SIG-M5 treated with dmso at 0.1 percent for 504 hours (cell line): ENCODE data around the gene UBXN1.
"Not testable (repeated sequence)": the region's sequence is repeated elsewhere in the genome, so short reads cannot be mapped to it uniquely, and the experiment has no call there.

ENCODE experiments used
- DNase-seq: peaks from one replicate; lab custom pipeline; 2025; ENCODE audit not compliant: unreplicated experiment; lab: John Stamatoyannopoulos, UW

The UBXN1 gene

DNA sequence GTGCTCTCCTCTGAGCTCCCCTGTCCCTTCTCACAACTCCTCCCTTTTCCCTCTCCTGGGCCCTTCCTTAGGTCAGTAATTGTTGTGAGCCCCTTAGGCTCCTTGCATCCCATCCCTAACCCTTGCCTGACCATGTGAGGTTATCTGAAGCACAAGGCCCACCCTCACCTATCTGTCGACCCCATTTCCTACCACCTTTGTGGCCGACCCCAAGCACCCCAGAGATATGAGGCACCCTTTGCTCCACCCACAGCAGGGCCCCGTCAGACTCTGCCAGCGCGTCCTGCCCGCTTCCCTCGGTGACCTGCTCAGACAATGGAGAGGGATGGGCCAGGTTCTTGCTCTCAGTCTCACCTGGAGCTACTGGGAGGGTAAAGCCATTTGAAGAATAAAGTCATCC lies 29.9 kb upstream of the UBXN1 start:
- DNase-seq, result no peak

DNA sequence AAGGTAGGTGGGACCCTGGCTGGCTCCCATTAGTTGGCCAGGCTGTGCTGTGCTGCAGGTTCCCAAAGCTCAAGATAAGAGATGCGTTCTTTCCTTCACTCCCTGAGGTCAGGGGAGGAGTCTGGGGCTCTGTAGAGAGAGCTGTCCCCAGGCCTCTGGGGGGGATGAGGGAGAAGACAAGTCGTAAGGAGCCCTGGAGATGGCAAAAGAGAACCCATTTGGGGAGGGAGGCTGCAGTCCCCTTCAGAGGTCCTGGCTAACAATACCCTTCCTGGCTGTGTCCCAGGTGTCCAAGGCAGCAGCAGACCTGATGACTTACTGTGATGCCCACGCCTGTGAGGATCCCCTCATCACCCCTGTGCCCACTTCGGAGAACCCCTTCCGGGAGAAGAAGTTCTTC lies 29.5 kb upstream of the UBXN1 start:
- no peak for DNase-seq

DNA sequence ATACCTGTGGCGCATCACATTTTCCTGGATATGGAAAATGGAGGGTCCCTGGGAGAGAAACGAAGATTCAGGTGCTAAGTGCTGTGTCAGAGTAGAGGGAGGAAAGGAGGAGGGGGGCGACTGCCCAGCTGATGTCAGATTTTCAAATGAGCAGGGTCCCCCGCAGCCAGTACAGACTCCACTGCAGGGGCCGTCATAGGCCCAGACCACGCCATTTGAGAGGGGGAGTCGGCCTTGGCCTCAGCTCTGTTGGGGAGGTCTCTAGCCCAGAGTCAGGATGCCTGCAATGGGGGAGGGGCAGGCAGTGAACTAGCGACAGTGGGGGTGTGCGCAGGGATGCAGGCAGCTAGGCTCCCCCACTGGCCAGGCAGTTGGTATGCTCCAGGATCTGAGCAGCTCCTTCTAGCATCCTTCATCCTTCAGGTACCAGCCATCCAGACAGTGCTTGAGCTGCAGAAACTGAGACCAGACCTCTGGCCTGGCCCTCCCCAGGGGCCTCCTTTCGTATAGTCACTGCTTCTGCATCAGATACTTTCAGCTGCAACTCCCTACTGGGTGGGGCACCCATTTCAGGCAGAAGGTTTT lies 28.5 kb upstream of the UBXN1 start, which contains the start of the genes BSCL2 and GNG3:
TSS of gene BSCL2 (minus strand) at position 148 of the 585 bp plus-strand sequence. CDS start 229 bp downstream, outside the sequence.
TSS of gene GNG3 (plus strand) at position 400 of the 585 bp plus-strand sequence. CDS start 620 bp downstream, outside the sequence.
- no peak for DNase-seq

DNA sequence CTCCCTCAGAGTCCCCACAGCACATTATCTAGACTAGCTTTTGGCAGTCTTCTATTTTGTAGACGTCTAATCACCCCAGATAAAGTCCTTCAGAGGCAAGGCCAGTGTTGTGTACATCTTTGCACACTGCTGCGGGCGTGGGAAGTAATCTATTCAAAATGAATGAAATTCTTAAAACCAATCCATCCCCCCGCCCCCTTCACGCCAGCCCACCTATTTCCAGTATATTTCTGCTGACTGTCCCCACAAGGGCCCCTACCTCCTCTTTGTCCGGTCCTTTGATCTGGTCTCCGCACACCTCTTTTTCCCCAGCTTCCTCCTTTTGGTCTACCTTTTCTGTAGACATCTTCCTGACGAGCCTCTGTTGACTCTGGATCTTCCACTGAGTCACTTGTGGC lies 28.0 kb upstream of the UBXN1 start:
- no peak for DNase-seq

DNA sequence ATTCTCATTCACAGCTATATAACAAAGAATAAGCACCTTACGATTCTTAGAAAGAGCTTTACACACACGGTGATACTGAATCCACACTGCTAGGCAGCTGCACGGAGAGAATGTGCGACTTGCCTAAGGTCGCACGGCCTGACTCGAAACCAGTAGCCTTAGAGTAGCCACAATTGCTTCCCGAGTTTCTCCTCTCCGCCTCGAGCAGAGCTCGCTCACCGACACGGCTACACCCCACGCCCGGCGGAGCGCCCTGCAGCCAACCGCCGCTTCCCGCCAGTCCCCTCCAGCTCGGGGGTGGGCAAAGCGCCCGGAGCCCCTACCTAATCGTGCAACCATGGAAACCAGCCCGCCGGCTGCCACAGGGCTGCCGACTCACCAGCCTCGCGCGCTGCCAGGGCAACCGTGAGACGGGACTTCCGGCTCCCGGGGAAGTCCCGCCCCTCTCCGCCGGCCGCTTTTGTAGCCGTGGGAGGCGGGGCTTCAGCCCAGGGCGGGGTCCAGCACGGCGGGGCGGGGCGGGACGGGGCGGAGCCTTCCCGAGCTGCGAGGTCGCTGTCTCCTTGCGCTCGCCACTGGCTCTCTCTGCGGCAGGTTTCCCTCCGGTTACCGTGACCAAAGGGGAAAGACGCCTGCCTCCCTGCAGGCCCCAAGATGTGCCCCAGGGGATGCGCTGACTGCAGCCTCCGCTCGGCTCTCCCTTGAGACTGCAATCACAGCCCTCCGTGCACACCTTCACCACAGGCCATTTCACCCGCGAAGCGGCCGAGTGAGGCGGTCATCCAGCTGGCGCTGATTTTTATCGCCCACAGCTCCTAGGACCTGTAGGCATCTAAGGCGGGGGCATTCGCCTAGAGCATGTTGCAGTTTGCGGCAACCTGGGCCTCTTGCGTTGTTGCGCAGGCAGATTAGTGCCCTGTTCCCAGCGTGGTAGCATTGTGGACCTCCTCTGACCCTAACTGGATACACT lies 27.3 kb upstream of the UBXN1 start:
- DNase-seq, result peak; percentile 86

DNA sequence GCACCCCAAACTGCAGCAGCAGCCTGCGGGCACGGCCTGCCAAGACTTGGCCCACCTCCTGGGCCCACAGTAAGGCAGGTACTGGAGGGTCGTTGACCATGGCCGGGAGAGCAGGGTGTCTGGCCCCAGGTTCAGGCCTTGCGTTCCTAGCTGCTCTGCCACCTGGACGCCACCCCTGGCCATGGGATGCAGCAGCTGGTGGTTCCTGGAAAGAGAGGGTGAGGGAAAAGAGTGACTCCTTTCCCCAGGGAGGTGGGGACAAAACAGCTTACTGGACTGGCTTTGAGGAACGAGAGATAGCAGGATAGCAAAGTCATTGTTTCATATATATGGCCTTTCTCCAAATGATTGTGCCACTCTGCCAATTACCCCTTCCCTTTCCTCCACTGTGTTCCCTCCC lies 26.5 kb upstream of the UBXN1 start:
- DNase-seq, result no peak

DNA sequence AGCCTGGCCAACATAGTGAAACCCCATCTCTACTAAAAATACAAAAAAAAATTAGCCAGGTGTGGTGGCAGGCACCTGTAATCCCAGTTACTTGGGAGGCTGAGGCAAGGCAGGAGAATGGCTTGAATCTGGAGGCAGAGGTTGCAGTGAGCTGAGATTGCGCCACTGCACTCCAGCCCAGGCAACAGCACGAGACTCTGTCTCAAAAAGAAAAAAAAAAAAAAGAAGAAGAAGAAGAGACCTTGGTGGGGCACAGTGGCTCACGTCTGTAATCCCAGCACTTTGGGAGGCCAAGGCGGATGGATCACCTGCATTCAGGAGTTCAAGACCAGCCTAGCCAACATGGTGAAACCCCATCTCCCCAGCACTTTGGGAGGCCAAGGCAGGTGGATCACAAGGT lies 25.0 kb upstream of the UBXN1 start:
- not testable (repeated sequence) for DNase-seq

DNA sequence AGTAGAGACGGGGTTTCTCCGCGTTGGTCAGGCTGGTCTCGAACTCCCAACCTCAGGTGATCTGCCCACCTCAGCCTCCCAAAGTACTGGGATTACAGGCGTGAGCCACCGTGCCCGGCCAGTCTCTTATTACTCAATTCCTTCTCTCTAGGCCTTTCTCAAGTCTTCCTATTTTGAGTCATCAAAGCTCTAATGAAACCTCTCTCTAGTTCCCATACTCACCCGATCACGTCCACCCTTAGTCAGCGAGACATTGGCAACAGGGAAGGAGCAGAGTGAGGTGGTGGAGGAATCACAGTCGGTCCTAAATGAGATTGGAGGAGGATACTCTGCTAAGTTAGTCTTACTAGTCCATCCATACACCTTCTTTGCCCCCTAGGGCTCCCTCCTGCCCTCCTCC lies 23.4 kb upstream of the UBXN1 start:
- no peak for DNase-seq

DNA sequence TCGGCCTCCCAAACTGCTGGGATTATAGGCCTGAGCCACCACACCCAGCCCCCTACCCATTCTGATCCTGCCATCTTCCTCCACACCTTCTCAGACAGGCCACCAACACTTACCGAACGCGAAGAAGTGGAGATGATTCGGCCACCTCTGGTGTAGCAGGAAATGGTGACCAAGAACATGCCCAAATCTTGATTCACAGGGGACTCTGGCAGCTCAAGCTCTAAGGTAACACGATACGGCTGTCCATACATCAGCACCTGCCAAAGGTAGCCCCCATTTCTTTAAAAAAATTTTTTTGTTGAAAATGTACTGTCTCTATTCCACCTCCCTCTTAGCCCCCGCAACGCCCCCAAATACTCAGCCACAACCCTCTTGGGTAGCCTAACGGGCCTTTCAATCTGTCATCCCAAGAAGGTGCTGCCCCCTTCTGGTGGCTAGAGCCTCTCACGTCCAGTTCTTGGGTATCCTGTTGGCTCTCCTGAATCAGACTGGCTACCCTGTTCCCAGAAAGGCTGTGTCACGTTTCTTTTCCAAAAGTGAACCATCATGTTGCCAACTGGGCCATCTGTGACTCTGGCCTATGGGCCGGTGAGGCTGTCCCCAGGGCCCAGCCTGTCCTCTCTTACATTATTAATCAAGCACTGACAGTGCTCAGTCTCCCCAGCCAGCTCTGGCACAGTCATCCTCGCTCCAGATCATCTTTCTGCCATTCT lies 15.7 kb upstream of the UBXN1 start:
- peak; percentile 68 for DNase-seq

DNA sequence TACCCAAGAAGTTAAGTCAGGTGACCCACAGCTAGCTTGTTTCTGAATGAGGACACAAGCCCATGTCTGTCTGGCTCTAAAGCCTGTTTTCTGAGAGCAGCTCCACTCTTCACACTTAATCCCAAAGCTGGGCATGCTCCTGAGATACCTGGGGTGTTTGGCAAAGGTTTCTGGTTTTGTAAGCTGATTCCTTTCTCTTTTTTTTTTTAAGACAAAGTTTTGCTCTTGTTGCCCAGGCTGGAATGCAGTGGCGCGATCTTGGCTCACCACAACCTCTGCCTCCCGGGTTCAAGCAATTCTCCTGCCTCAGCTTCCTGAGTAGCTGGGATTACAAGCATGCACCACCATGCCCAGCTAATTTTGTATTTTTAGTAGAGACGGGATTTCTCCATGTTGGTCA lies 14.8 kb upstream of the UBXN1 start:
- not testable (repeated sequence) for DNase-seq

DNA sequence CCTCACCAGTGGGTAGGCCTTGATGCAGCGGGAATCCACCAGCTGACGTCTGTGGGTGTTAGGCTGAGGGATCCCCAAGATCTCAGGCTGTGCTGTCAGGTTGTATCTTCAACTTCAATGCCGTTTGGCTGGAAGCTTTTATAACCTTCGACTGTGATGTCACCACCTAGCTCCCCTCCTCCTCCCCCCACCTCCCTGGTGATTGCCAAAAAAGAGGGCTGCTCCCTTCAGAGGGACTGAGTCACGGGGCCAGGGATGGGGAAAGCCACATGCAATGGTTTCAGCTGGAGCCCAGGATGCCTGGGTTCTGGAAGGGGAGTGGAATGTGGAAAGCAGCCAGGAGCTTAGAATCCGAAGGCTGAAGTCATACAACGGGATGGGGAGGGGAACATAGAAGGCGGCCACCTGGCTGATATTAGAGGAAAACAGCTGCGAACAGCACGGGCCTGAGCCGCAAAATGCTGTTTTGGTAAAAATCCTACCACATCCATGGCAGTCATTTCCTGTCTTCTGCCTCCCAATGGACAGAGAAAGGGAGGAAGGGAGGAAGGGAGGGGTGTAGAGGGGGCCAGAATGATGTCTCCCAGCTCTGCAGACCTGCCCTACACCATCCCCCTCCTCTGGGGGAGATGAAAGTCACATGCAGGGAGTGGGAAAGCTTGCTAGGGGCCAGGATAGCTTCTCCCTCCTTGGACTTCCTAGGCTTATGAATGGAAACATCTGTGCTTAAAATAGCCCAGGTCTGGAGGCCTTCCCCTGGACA lies 10.7 kb upstream of the UBXN1 start, which contains the start of gene LRRN4CL:
TSS of gene LRRN4CL (minus strand) at position 110 of the 763 bp plus-strand sequence. CDS start 1,022 bp downstream, outside the sequence.
- DNase-seq, result no peak

DNA sequence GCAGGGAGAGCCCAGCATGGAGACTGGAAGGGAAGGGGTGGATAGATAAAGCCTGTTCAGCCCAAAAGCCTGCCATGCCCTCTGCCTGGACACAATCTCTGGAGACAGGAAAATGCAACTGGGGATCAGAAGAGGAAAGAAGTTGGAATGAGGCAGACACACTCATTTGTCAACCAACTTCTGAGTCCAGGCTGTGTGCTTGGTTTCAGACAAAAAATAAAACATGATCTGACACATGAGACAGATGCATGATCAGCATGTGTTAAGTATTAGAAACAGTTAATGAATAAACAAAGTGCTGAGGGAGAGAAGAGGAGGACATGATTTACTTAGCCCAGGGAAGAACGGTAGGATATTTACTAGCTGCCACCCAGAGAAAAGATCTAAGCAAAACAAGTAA lies 9.6 kb upstream of the UBXN1 start:
- DNase-seq, result no peak

DNA sequence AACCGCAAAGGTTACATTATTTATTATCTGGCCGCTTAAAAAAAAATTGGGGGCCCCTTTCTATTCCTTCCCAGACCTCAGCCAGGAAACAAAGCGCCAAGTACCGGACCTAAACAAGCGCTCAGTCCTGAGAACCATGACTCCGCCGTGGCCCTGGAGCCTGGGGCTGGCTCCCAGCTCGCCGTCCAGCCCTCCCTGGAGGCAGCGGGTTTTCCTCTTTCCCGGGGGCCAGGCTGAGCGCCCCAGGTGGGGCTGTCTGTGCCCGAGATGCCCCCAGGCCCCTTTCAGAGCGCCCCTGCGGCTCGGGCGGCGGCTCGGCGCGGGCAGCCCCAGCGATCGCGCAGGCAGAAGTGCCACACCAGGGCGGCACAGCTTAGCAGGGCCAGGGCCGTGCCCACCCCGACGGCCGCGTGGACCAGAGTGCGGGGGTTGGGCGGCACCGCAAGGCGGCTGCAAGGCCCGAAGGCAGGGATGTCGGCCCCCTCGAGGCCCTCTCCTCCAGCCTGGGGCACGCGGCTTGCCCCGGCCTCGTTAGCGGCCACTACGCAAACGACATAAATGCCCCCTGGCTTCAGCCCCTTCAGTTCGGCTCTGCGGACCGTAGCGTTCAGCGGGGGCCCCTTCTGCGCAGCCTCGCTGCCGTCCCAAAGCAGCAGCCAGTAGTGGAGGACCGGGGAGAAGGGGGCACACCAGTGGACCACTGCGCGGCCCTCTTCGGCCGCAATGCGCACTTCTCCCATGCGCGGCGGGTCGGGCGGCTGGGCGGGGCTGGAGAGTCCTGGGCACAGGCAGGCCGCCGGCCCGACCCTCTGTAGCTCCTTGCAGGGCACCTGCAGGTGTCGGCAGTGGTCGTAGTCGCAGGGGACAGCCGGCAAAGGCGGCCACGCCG lies 8.9 kb upstream of the UBXN1 start:
- DNase-seq, result no peak

DNA sequence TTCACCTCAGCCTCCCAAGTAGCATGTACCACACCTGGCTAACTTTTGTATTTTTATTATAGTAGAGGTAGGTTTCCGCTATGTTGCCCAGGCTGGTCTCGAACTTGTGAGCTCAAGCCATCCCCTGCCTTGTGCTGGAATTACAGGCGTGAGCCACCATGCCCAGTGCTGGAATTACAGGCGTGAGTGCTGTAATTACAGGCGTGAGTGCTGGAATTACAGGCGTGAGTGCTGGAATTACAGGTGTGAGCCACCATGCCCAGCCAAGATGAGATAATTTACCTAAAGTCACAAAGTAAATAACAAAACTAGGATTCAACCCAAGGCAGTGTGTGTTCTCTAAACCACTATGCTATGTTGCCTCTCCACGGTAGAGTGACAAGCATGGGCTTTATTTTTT lies 3.6 kb upstream of the UBXN1 start:
- no peak for DNase-seq

DNA sequence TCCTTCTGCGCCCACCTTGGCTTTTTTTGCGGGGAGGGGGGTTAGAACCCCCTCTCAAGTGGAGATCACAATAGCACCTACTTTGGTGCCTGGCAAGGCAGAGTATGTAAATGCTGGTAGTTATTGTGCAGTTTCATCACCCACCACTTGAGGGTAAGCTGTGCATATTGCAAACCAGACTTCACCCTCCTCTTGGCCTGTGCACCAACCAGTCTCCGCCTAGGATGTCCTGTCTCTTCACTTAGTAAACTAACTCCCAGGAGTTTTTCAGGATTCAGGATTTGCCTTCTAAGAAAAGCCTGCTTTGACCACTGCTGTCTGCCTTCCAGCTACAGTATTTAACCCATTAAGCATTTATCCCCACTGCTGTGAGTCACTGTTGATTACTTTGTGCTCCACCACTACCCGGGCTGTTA lies 2.0 kb upstream of the UBXN1 start:
- DNase-seq, result peak; percentile 71

DNA sequence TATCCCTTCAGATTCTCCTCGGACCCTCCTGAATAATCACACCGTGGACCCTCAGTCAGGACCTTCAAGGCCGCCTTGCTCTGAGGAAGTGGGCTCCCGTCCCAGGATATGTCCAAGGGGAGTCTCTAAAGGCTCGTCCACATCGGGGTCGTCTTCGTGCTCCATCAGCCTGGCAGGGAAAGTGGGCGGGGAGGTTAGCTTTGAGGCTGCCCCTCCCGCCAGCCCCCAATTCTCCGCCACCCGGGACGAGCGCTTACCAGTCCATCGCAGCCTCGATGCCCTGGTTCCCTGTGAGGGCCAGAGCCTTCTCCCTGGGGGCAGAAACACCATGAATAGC lies 472 bp downstream of the UBXN1 start:
- no peak for DNase-seq

DNA sequence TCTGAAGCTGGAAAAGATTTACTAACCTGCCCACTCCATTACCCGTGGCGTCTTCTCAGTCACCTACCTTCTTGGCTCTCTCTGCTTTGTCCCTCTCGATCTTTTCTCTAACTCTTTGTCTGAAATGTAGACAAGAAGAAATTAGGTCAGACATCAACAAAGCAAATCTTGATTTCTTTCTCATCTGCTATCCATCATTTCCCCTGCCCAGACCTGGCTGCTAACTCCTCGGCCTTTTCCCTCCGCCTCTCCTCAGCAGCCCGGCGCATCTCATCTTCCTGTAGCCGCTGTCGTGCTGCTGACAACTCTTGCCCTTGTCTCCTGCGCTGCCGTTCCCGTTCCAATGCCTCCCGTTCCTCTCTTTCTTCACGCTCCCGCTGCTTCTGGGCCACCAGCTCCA lies 1.2 kb downstream of the UBXN1 start:
- DNase-seq, result no peak

DNA sequence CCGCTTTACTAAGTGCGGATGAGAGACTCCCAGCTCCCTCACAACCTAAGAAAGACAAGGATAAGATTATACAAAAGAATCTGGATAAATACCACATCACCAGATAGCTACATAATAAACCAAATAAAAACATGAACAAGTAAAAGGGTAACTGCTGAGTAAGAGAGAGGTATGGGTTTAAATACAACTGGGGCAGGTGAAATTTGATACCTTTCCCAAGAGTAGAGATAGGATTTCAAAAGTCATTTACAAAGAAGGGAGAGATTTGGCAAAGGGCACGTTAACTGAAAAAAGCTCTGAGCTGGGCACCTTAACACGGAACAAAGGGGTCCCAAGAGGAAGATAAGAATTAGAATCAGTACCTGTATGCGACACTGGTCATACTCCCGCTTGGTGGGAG lies 1.7 kb downstream of the UBXN1 start:
- no peak for DNase-seq

DNA sequence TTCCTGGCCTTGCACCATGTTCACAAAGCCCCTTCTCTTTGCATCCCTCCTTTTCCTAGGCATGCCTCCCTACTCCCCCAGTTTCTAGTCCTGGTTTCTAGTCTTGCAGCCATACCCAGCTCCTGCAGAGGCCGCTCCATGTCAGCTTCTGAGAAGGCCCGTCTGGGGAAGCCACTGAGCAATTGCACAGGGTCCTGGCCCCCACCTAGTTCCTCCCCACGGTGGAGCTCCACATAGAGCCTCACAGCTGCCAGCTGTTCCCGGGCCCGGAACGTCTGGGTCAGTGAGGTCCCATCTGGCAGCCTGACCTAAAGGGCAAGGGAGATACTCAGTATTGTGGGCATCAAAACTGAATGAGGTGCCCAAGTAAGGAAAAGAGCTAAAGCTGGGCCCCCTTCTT lies 2.2 kb downstream of the UBXN1 start:
- DNase-seq, result no peak

DNA sequence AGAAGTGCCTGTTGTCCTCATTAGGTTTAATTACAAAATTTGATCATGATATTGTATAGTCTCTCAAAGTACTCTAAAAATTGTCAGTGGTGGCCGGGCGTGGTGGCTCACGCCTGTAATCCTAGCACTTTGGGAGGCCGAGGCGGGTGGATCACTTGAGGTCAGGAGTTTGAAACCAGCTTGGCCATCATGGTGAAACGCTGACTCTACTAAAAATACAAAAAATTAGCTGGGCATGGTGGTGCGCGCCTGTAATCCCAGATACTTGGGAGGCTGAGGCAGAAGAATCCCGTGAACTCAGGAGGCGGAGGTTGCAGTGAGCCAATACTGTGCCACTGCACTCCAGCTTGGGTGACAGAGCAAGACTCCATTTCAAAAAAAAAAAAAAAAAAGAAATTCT lies 3.5 kb downstream of the UBXN1 start:
- not testable (repeated sequence) for DNase-seq
